ENCODE measurements around the gene LRRFIP2.

Gene LRRFIP2

GRCh38 chr3:37029516-37030163, 144.7 kb downstream of the LRRFIP2 start:
- no peak for DNase-seq (ENCODE audit: low read depth)
- no peak overlapping the region for H3K4me3 ChIP-seq (ENCODE audit: low read length)
- no peak for TF ChIP-seq CTCF (conservative IDR thresholded peaks at IDR 0.05; ENCODE audit: low read depth, low read length)

GRCh38 chr3:37029111-37029510, 145.3 kb downstream of the LRRFIP2 start:
- no peak for TF ChIP-seq CTCF (conservative IDR thresholded peaks at IDR 0.05; ENCODE audit: low read depth, low read length)
- no peak overlapping the region for H3K4me3 ChIP-seq (ENCODE audit: low read length)
- DNase-seq (ENCODE audit: low read depth): no peak

GRCh38 chr3:37028329-37028728, 146.1 kb downstream of the LRRFIP2 start:
- no peak overlapping the region for H3K4me3 ChIP-seq (ENCODE audit: low read length)
- no peak for DNase-seq (ENCODE audit: low read depth)
- no peak for TF ChIP-seq CTCF (conservative IDR thresholded peaks at IDR 0.05; ENCODE audit: low read depth, low read length)

- no peak overlapping the region for H3K4me3 ChIP-seq (ENCODE audit: low read length)
- TF ChIP-seq CTCF (conservative IDR thresholded peaks at IDR 0.05; ENCODE audit: low read depth, low read length): no peak
- no peak for DNase-seq (ENCODE audit: low read depth)
These were observed 147.5 kb downstream of the LRRFIP2 start for GRCh38 chr3:37026851-37027250.

GRCh38 chr3:37025561-37026335, 148.6 kb downstream of the LRRFIP2 start:
- DNase-seq (ENCODE audit: low read depth): no peak
- no peak overlapping the region for H3K4me3 ChIP-seq (ENCODE audit: low read length)
- no peak for TF ChIP-seq CTCF (conservative IDR thresholded peaks at IDR 0.05; ENCODE audit: low read depth, low read length)

GRCh38 chr3:37024820-37025405, 149.5 kb downstream of the LRRFIP2 start:
- no peak for TF ChIP-seq CTCF (conservative IDR thresholded peaks at IDR 0.05; ENCODE audit: low read depth, low read length)
- no peak overlapping the region for H3K4me3 ChIP-seq (ENCODE audit: low read length)
- no peak for DNase-seq (ENCODE audit: low read depth)
